ENCODE results near the gene SLC9A8. TPM values are rescaled to one million over a fixed set of nuclear protein-coding genes. Genes with fewer than 3 reads are reported as not detected.

The SLC9A8 gene
- total and polyA plus RNA-seq, 12 donors = 3.3 to 8.7 (median 6.9) TPM

DNA sequence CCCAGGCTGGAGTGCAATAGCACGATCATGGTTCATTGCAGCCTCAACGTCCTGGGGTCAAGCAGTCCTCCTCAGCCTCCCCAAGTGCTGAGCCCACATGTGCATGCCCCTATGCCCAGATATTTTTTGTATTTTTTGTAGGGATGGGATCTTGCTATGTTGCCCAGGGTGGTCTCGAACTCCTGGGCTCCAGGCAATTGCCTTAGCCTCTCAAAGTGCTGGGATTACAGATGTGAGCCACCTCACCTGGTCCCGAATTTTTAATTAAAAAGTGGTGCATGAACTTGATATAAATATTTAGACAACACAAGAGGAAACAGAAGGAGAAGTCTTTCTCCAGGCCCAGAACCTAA lies 116.5 kb downstream of the SLC9A8 start:
- no peaks in the 10 kb centered on the region for H3K27me3 ChIP-seq
- H3K27ac ChIP-seq = no peak overlapping the region
- intact Hi-C loops (cut with DNase I) = loop anchor here in 8 of 10 donors (2.0 to 10.0 kb wide), 4 partner anchors 74 to 384 kb away; no protein-coding TSS in a partner anchor
- H3K4me1 ChIP-seq = peaks cover 0 to 19% (median 0%) of the 10 kb centered on the region in 9 donors
- no peaks in the 10 kb centered on the region for H3K36me3 ChIP-seq
- no peaks in the 10 kb centered on the region for H3K9me3 ChIP-seq
- no peak overlapping the region for H3K4me3 ChIP-seq
- WGBS, 2 donors = 36 to 37% methylated on average over 4 of the region's 4 CpGs
- TF ChIP-seq, protein P1, sequence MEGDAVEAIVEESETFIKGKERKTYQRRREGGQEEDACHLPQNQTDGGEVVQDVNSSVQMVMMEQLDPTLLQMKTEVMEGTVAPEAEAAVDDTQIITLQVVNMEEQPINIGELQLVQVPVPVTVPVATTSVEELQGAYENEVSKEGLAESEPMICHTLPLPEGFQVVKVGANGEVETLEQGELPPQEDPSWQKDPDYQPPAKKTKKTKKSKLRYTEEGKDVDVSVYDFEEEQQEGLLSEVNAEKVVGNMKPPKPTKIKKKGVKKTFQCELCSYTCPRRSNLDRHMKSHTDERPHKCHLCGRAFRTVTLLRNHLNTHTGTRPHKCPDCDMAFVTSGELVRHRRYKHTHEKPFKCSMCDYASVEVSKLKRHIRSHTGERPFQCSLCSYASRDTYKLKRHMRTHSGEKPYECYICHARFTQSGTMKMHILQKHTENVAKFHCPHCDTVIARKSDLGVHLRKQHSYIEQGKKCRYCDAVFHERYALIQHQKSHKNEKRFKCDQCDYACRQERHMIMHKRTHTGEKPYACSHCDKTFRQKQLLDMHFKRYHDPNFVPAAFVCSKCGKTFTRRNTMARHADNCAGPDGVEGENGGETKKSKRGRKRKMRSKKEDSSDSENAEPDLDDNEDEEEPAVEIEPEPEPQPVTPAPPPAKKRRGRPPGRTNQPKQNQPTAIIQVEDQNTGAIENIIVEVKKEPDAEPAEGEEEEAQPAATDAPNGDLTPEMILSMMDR (IDR thresholded peaks at IDR 0.05) = no peak
- DNase-seq (no peak), ATAC-seq (no peak)

GRCh38 chr20:49935746-49936152 lies 123.1 kb downstream of the SLC9A8 start:
- DNase-seq = no peak
- 43% methylated on average over 21 of the region's 21 CpGs for WGBS, 2 donors
- peak in 7 of 8 donors; percentile 7 to 56 (median 14) for ATAC-seq
- TF ChIP-seq, protein P1 (IDR thresholded peaks at IDR 0.05) = no peak
- Histone ChIP-seq H3K9me3 (no peaks in the 10 kb centered on the region), H3K4me3 (peak overlapping the region; percentile 86 to 100 (median 94)), H3K27ac (peak overlapping the region in 9 of 10 donors; percentile 83 to 97 (median 94)), H3K4me1 (peaks cover 5 to 55% (median 30%) of the 10 kb centered on the region in 9 donors), H3K27me3 (no peaks in the 10 kb centered on the region), H3K36me3 (peaks cover 0 to 20% (median 0%) of the 10 kb centered on the region in 9 donors)
- intact Hi-C loops (cut with DNase I) = no loop called here

DNA sequence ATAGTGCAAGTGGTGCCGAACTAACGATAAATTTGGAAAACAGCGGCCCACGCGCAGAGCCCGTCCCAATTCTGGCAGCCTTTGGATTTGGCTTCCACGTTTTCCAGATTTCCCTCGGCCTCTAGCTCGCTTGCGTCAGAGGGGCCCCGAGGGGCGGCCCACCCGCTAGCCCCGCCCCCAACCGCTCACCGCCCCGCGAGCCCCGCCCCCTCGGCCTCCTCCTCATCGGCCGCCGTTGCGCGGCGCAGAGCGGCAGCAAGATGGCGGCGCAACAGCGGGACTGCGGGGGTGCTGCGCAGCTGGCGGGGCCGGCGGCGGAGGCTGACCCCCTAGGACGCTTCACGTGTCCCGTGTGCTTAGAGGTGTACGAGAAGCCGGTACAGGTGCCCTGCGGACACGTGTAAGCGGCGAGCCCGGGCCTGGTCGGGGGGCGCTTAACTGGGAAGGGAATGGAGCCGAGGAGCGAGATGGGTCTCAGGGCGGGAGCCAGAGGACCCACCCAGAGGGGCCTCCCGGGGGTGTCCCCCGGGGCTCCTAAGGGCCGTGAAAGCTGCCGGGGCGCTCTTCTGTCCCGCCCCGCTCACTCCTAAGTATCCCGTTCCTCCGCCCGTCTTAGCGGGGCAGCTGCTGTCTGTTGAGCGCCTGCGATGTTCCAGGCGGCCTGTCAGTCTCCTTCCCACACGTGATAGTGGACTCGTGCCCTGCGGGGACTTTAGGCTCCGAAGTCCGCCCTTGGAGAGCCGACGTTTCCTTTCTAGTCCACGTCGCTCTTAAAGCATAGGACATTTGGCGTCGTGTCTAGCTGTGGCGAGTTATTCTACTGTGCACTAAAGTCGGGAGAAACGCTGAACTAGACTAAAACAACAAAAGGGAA lies 123.8 kb downstream of the SLC9A8 start, which contains the start of gene RNF114:
TSS of gene RNF114 (plus strand) at position 245 of the 874 bp plus-strand sequence. CDS start at position 261, 16 bp downstream.
- TF ChIP-seq, protein P1 (IDR thresholded peaks at IDR 0.05) = peak in 4 of 9 donors; percentile 13 to 39 (median 28)
- Histone ChIP-seq H3K27me3 (no peaks in the 10 kb centered on the region), H3K4me1 (peaks cover 5 to 60% (median 30%) of the 10 kb centered on the region in 9 donors), H3K9me3 (no peaks in the 10 kb centered on the region), H3K36me3 (peaks cover 0 to 27% (median 3%) of the 10 kb centered on the region in 9 donors), H3K27ac (peak within 1 kb of the TSS; percentile 83 to 97 (median 94)), H3K4me3 (peak within 1 kb of the TSS; percentile 86 to 100 (median 94))
- peak; percentile 93 for DNase-seq
- intact Hi-C loops (cut with DNase I) = no loop called here
- peak; percentile 93 to 97 (median 95) for ATAC-seq
- 0% methylated on average over 79 of the region's 79 CpGs for WGBS, 2 donors

DNA sequence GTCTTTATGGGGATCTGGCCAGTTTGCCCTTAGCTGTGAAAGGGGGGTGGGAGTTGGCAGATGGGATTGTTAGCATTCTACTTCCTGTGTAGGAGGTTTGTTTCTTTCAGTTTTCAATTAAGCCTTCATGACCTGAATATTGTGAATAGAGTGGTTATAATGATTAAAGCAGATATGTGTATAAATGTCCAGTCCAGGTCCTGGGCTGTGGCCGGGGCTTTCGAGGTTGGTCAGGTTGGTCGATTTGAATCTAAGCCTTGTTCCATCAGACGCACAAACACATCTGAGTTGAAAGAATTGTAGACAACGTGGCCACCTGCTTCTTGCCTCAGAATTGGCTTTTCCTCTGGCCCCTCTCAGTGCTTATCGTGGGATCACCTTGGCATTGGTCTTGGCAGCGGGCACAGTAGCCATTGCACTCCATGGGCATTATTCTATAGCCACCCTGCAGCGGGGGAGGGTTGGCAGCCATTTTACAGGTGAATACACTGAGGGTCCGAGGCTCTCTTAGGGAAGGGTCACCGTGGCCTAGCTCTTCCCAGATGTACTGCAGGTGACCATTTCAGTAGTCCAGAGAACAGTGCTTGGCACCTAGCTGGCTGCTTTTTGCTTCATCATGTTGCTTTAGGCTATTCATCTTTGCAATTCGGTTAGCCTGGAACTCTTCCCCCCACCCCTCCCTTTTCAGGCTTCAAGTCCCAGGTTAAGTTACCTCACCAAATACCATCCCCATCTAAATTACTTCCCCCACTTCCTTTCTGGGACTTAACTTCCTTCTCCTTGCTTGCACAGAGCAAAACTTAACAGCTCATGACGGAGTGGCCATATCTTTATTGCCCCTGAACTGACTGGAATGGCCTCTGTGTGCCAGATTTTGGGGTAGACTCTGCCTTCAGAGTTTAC lies 124.7 kb downstream of the SLC9A8 start:
- TF ChIP-seq, protein P1 (IDR thresholded peaks at IDR 0.05) = no peak
- intact Hi-C loops (cut with DNase I) = no loop called here
- H3K27me3 ChIP-seq = no peaks in the 10 kb centered on the region
- H3K4me3 ChIP-seq = peak overlapping the region; percentile 86 to 100 (median 94)
- H3K36me3 ChIP-seq = peaks cover 0 to 36% (median 8%) of the 10 kb centered on the region in 9 donors
- H3K9me3 ChIP-seq = no peaks in the 10 kb centered on the region
- ATAC-seq (peak in 3 of 8 donors; percentile 2 to 6 (median 2)), DNase-seq (no peak)
- 21 to 23% methylated on average over 12 of the region's 12 CpGs for whole genome bisulfite sequencing, 2 donors
- peak overlapping the region; percentile 83 to 97 (median 94) for H3K27ac ChIP-seq
- H3K4me1 ChIP-seq = peaks cover 5 to 63% (median 30%) of the 10 kb centered on the region in 9 donors

Measured in heart right ventricle (tissue), 16 donors.